Panc1 (cell line): Measurements from ENCODE around the gene OSTC. TPM values are rescaled to one million over a fixed set of nuclear protein-coding genes. Genes with fewer than 3 reads are reported as not detected.

Experiments used
- ATAC-seq: fragments of 200-7000 bp; cut with Tn5 transposase; 2 replicates; pipeline ENCODE4 v1.9.1; 2020; ENCODE audit warnings: mild to moderate bottlenecking, moderate library complexity
- BruUV-seq: library from RNA; stranded (reverse); fragments of 400-500 nt; replicated peaks from 2 replicates; lab custom pipeline; 2021; lab: Mats Ljungman, UMichigan
- CTCF ChIA-PET: fragments of 300-600 bp; sonication (Branson Sonifier 250); formaldehyde crosslinking; loops from one replicate; lab custom pipeline; 2022; ENCODE audit warnings: antibody characterized with exemption; lab: Charles Lee
- POLR2A ChIA-PET: fragments of 300-600 bp; sonication (Branson Sonifier 250); formaldehyde crosslinking; loops from one replicate; lab custom pipeline; 2022; ENCODE audit warnings: antibody characterized with exemption; lab: Charles Lee
- DNase-seq: peaks from one replicate; pipeline ENCODE4 v3.0.0-alpha.2; 2010; ENCODE audit warnings: low read depth, low spot score
- H3K27ac ChIP-seq: 2 replicates; pipeline ENCODE4 v1.5.1; 2011; ENCODE audit warnings: mild to moderate bottlenecking, low read length, inconsistent platforms
- H3K27me3 ChIP-seq: fragments of 200-500 bp; sonication (Bioruptor generic); 2 replicates; pipeline ENCODE4 v1.6.0; 2014; ENCODE audit warnings: low read length, inconsistent platforms; ENCODE audit not compliant: control insufficient read depth, insufficient read depth
- H3K36me3 ChIP-seq: fragments of 200-500 bp; sonication (Bioruptor generic); 2 replicates; pipeline ENCODE4 v1.5.1; 2014; ENCODE audit warnings: inconsistent platforms, mild to moderate bottlenecking, low read length, moderate library complexity; ENCODE audit not compliant: control insufficient read depth, insufficient read depth
- H3K4me1 ChIP-seq: 2 replicates; pipeline ENCODE4 v1.5.1; 2011; ENCODE audit warnings: inconsistent platforms, mild to moderate bottlenecking, low read length, moderate library complexity; ENCODE audit not compliant: control insufficient read depth, insufficient read depth
- H3K4me3 ChIP-seq, 2 experiments: 2 replicates each; pipeline ENCODE4 v1.5.1; 2011 to 2012; ENCODE audit warnings: low read depth in 2 of 2, low read length in 2 of 2, mild to moderate bottlenecking in 2 of 2, inconsistent platforms in 1 of 2, moderate library complexity in 1 of 2
- H3K9me3 ChIP-seq: fragments of 200-500 bp; sonication (Bioruptor generic); 2 replicates; pipeline ENCODE4 v1.5.1; 2014; ENCODE audit warnings: low read depth, mild to moderate bottlenecking, inconsistent platforms, low read length, moderate library complexity; ENCODE audit not compliant: control insufficient read depth, insufficient read depth
- CTCF ChIP-seq: fragments of 450-650 bp; IDR thresholded peaks from 2 replicates; pipeline ENCODE4 v1.5.1; 2017; ENCODE audit warnings: mild to moderate bottlenecking
- POLR2AphosphoS5 ChIP-seq: IDR thresholded peaks from 2 replicates; pipeline ENCODE4 v1.6.1; 2012; ENCODE audit warnings: mild to moderate bottlenecking, low read depth, low read length, moderate library complexity
- REST ChIP-seq, 2 experiments: IDR thresholded peaks; 2 replicates each; pipeline ENCODE4 v1.6.1; 2011 to 2012; ENCODE audit warnings: low read depth in 2 of 2, control low read depth in 1 of 2, low read length in 1 of 2, mild to moderate bottlenecking in 1 of 2, moderate library complexity in 1 of 2; ENCODE audit not compliant: insufficient read depth in 1 of 2
- SIN3A ChIP-seq: IDR thresholded peaks from 2 replicates; pipeline ENCODE4 v1.6.1; 2012; ENCODE audit warnings: low read depth, mild to moderate bottlenecking, low read length, moderate library complexity, borderline replicate concordance; ENCODE audit not compliant: insufficient read depth
- TCF7L2 ChIP-seq: IDR thresholded peaks from 2 replicates; pipeline ENCODE4 v1.6.1; 2011; ENCODE audit warnings: mild to moderate bottlenecking, low read depth, low read length, inconsistent platforms
- in situ Hi-C: cut with HindIII; loops from 2 replicates; pipeline ENCODE4 v1.10.0; 2016; ENCODE audit warnings: low sequenced_read_pairs, low pct_unique_long_range_greater_than_20kb
- intact Hi-C: fragments of 100-400 bp; cut with micrococcal nuclease; formaldehyde crosslinking; loops from one replicate; pipeline ENCODE4 v1.10.0; 2022; ENCODE audit not compliant: unreplicated experiment
- total RNA-seq: library from RNA; stranded (reverse); gene quantifications from one replicate; pipeline ENCODE4 v1.2.1, GENCODE V29; 2021; ENCODE audit not compliant: unreplicated experiment

The OSTC gene
- total RNA-seq, 1 experiment from 2014 or later: 57.8 TPM

- H3K4me1 ChIP-seq: no peaks in the 10 kb centered on the region
- CTCF ChIA-PET: no interaction called here
- H3K27ac ChIP-seq: no peak overlapping the region
- no TSS peak for BruUV-seq
- no peaks in the 10 kb centered on the region for H3K9me3 ChIP-seq
- in situ Hi-C loops: no loop called here
- DNase-seq (no peak), ATAC-seq (no peak)
- TF ChIP-seq TCF7L2: no peak
- no peak for TF ChIP-seq POLR2AphosphoS5
- no peak for TF ChIP-seq SIN3A
- TF ChIP-seq REST (IDR thresholded peaks at IDR 0.05; ENCODE audit: insufficient read depth in 1 of 2, low read depth in 2 of 2, low read length in 1 of 2): no peak
- TF ChIP-seq CTCF: no peak
- intact Hi-C loops: no loop called here
- H3K27me3 ChIP-seq: no peaks in the 10 kb centered on the region
- POLR2A ChIA-PET: no interaction called here
- H3K4me3 ChIP-seq: no peak overlapping the region
- H3K36me3 ChIP-seq: no peaks in the 10 kb centered on the region
Measured at GRCh38 chr4:108695062-108695461, 44.7 kb downstream of the OSTC start.

GRCh38 chr4:108696160-108696559 lies 45.8 kb downstream of the OSTC start:
- no peaks in the 10 kb centered on the region for H3K9me3 ChIP-seq
- BruUV-seq: no TSS peak
- H3K27ac ChIP-seq: no peak overlapping the region
- no peak overlapping the region for H3K4me3 ChIP-seq
- CTCF ChIA-PET: no interaction called here
- no peaks in the 10 kb centered on the region for H3K27me3 ChIP-seq
- in situ Hi-C loops (no loop called here), intact Hi-C loops (no loop called here)
- ATAC-seq (no peak), DNase-seq (no peak)
- TF ChIP-seq POLR2AphosphoS5 (no peak), SIN3A (no peak), REST (IDR thresholded peaks at IDR 0.05; ENCODE audit: insufficient read depth in 1 of 2, low read depth in 2 of 2, low read length in 1 of 2) (no peak), CTCF (no peak), TCF7L2 (no peak)
- H3K36me3 ChIP-seq: no peaks in the 10 kb centered on the region
- H3K4me1 ChIP-seq: no peaks in the 10 kb centered on the region
- POLR2A ChIA-PET: no interaction called here
